ENCODE measurements around the gene DUSP8. TPM values are rescaled to one million over a fixed set of nuclear protein-coding genes. Genes with fewer than 3 reads are reported as not detected.

DUSP8 gene
- total RNA-seq, 1 donor from 2014 or later: 7.7 TPM

DNA sequence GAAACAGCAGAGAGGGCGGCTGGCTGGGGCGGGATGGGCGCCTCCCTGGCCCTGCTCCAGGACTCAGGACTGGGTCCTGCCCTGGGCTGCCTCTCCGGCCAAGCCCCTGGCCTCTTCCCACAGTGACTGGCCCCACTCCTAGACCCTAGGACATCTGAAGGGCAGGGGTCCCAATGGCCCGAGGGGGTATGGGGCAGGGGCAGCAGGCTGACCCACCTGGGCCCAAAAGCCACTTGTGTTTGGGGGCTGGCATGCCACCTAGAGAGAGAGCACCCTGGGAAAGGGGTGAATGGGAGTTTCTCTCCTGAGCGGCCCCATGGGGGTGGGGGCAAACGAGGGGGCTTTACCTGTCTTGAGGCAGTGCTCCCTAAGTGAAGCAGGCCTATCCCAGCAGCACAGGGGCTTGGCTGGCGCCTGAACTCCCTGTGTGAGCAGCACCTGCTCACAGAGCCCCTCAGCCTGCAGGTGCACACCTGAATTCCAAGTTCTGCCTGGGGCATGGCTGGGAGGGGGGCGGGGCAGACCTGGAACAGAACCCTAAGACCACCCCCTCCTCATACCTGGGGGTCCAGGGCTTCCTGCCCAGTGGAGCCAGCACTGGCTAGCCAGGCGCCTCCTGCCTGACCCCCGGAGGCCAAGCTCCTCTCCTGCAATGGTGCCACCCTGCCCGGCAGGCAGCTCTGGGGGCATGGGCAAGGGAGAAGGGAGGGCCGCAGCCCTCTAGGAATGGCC, 16.9 kb downstream of the DUSP8 start:
- Mint-ChIP-seq H3K9me3 (ENCODE audit: unreplicated experiment) (no peaks in the 10 kb centered on the region), H3K27ac (ENCODE audit: unreplicated experiment) (no peak overlapping the region), H3K4me3 (ENCODE audit: unreplicated experiment) (no peak overlapping the region), H3K4me1 (ENCODE audit: unreplicated experiment) (peaks cover 28% of the 10 kb centered on the region), H3K36me3 (ENCODE audit: unreplicated experiment) (no peaks in the 10 kb centered on the region), H3K27me3 (ENCODE audit: unreplicated experiment) (no peaks in the 10 kb centered on the region)
- no peak for DNase-seq (ENCODE audit: extremely low spot score, unreplicated experiment)
- TF ChIP-seq, protein P1, sequence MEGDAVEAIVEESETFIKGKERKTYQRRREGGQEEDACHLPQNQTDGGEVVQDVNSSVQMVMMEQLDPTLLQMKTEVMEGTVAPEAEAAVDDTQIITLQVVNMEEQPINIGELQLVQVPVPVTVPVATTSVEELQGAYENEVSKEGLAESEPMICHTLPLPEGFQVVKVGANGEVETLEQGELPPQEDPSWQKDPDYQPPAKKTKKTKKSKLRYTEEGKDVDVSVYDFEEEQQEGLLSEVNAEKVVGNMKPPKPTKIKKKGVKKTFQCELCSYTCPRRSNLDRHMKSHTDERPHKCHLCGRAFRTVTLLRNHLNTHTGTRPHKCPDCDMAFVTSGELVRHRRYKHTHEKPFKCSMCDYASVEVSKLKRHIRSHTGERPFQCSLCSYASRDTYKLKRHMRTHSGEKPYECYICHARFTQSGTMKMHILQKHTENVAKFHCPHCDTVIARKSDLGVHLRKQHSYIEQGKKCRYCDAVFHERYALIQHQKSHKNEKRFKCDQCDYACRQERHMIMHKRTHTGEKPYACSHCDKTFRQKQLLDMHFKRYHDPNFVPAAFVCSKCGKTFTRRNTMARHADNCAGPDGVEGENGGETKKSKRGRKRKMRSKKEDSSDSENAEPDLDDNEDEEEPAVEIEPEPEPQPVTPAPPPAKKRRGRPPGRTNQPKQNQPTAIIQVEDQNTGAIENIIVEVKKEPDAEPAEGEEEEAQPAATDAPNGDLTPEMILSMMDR (IDR thresholded peaks at IDR 0.05): no peak

DNA sequence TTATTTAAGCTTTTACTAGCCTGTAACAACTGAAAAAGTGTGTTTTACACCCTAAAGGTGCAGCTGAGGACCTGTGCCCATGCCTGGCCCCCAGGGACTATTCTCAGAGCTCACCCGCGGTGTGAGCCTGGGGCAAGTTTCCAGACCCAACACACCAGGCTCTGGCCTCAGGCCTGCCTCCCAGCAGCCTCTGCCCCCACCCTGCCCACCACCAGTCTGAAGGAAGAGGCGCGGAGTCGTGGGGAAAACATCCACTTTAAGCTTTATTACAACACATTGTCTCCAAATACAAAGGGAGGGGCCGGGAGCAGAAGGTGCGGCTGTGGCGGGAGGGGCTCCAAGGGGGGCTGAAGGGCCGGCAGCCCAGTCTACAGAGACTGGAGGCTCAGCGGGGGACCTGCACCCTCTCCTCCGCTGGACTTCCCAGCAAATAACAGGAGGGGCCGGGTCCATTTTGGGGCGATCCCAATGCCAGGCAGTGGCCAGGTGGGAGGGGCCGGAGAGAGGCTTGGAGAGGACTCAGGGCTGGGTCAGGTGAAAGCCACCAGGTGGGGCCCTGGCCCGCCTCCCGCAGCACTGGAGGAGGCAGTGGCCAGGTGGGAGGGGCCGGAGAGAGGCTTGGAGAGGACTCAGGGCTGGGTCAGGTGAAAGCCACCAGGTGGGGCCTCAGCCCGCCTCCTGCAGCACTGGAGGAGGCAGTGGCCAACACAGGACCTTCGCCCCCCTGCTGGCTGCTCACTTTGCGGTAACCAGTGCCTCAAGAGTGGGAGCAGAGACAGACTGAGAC, 18.1 kb downstream of the DUSP8 start:
- Mint-ChIP-seq H3K27ac (ENCODE audit: unreplicated experiment) (no peak overlapping the region), H3K27me3 (ENCODE audit: unreplicated experiment) (no peaks in the 10 kb centered on the region), H3K4me1 (ENCODE audit: unreplicated experiment) (peaks cover 18% of the 10 kb centered on the region), H3K4me3 (ENCODE audit: unreplicated experiment) (no peak overlapping the region), H3K9me3 (ENCODE audit: unreplicated experiment) (no peaks in the 10 kb centered on the region), H3K36me3 (ENCODE audit: unreplicated experiment) (no peaks in the 10 kb centered on the region)
- DNase-seq (ENCODE audit: extremely low spot score, unreplicated experiment): no peak
- TF ChIP-seq, protein P1 (IDR thresholded peaks at IDR 0.05): no peak

DNA sequence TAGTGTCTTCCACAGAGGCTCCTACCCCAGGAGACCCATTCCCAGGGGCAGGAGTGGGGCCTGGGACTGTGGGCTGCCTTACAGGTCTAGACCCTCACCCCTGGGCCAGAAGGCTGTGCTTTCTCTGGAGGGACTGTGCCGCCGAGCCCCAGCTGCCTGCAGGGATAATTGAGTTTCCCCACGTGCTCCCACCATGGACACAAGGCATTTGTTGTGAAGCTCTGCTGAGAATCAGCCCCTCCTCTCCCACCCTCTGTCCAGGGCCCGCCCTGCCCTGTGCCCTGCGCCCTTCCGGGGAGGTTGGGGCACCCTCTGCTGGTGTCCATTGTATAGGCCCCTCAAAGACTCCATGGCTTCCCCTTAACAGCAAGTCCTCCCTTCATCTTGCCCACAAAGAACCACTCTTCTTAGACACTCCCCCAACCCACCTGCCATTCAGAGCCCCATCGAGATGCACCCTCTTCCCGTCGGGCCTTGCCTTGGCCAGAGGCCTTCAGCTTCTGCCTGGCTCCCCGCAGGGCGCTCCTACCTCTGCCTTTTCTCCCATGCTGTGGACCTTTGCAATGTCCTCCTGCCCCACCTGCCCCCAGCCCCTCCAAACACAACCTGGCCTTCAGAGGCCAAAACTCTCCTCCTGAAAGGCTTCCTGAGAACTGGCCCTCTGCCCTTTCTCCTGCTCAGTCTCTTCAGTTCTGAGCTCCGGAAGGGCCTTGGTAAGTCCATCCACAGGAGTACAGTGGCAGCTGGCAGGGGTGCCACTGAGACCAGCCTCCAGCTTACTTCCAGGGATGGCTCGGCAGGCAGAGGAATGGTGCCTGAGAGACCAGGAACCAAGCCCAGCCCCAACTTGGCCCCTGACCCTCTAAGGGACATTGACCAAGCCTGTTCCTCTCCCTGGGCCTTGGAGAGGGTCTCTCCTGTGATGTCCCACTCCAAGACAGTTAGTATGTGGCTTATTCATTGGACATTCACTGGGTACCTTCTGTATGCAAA, 22.4 kb downstream of the DUSP8 start:
- H3K27me3 Mint-ChIP-seq (ENCODE audit: unreplicated experiment): peaks cover 7% of the 10 kb centered on the region
- peaks cover 12% of the 10 kb centered on the region for H3K4me1 Mint-ChIP-seq (ENCODE audit: unreplicated experiment)
- no peaks in the 10 kb centered on the region for H3K36me3 Mint-ChIP-seq (ENCODE audit: unreplicated experiment)
- no peak overlapping the region for H3K27ac Mint-ChIP-seq (ENCODE audit: unreplicated experiment)
- H3K4me3 Mint-ChIP-seq (ENCODE audit: unreplicated experiment): no peak overlapping the region
- no peaks in the 10 kb centered on the region for H3K9me3 Mint-ChIP-seq (ENCODE audit: unreplicated experiment)
- TF ChIP-seq, protein P1 (IDR thresholded peaks at IDR 0.05): no peak
- DNase-seq (ENCODE audit: extremely low spot score, unreplicated experiment): no peak

DNA sequence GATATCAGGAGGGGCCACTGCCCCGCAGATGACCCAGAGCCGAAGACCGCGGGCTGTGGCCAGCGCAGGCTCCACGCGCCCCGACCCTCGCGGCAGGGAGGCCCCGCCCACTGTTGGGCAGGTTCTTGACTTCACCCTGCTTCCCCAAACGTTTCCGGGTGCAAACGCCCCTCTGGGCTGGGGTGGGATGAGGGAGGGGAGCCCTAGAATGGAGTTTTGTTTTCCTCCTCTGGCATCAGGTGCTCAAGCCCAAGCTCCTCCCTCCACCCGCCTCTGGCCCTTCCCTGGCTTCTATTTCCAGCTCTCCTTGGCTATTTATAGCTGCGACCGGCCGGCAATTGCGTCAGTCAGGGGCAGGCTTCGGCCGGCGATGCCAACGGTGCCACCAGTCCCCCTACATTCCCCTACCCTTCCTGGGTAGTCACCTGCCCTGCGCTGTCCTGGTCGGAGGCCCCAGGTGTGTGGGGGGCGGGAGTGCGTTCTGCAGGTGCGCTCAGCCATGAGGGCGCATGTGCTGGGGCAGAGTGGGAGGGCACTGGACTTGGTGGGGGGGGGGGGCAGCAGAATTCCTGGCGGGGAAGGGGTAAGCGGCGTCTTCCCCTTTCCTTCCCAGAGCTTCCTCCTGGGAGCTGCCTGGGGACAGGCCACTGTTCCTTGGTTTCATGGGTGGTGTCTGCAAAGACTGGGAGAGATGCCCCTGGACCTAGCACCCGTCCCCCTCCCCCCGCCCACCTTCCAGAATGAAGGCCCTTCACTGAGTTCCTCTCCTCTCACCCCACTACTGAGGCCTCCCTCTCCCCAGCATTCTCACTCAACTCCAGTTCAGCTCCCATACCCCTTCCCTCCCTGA, 23.6 kb downstream of the DUSP8 start:
- TF ChIP-seq, protein P1 (IDR thresholded peaks at IDR 0.05): no peak
- no peak overlapping the region for H3K27ac Mint-ChIP-seq (ENCODE audit: unreplicated experiment)
- no peak for DNase-seq (ENCODE audit: extremely low spot score, unreplicated experiment)
- H3K4me3 Mint-ChIP-seq (ENCODE audit: unreplicated experiment): no peak overlapping the region
- H3K27me3 Mint-ChIP-seq (ENCODE audit: unreplicated experiment): peaks cover 10% of the 10 kb centered on the region
- no peaks in the 10 kb centered on the region for H3K9me3 Mint-ChIP-seq (ENCODE audit: unreplicated experiment)
- peaks cover 9% of the 10 kb centered on the region for H3K4me1 Mint-ChIP-seq (ENCODE audit: unreplicated experiment)
- H3K36me3 Mint-ChIP-seq (ENCODE audit: unreplicated experiment): no peaks in the 10 kb centered on the region

Data from osteocyte (in vitro differentiated cells).